Measurements from ENCODE around the gene GPR42. TPM values are rescaled to one million over a fixed set of nuclear protein-coding genes. Genes with fewer than 3 reads are reported as not detected.

Gene GPR42
- total RNA-seq, 4 donors from 2014 or later: not detected

DNA sequence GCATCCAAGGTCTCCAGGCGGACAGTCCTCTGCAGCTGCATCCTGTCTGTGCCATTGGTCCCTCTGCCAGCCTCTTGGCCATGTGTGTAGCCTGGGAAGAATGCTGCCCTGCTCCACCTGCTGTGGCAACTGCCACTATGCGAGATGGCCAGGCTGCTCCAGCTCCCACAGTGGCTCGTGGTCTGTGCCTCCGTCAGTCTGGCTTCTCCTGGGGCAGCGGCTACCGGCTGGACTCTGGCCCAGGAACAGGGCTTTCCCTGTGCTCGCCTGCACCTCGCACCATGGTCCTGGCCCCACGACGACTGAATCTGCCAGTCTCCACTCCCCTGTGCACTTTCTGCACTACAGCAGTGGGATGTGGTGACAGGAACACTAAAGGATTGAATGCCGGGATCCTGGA lies 50.5 kb downstream of the GPR42 start:
- intact Hi-C loops (cut with DNase I; ENCODE audit: low total_unique reads): no loop called here
- no peak overlapping the region for H3K4me3 ChIP-seq (ENCODE audit: low read depth, poor library complexity, severe bottlenecking)
- DNase-seq (ENCODE audit: low spot score in 2 of 2): no peak
- WGBS, 2 donors: 73 to 77% methylated on average over 11 of the region's 11 CpGs
- TF ChIP-seq POLR2A (IDR thresholded peaks at IDR 0.05) (no peak), CTCF (IDR thresholded peaks at IDR 0.05) (no peak)

Small RNAs within 50 kb of the gene (microRNA-seq; reads per million reads assigned to microRNA genes)
- gene MIR5196 (ENCODE audit: borderline number of aligned reads in 1 of 2, borderline replicate concordance in 2 of 2): 0 reads per million in 2 donors

Other genes starting within 250 kb of the GPR42 start
- gene LGI4, start 236.0 kb upstream of the GPR42 start, total RNA-seq: 10 to 100 TPM in 1 of 4 donors, 1 to 10 TPM in 3; 4.3 to 19.4 (median 8.9) TPM
- gene FXYD1, start 232.2 kb upstream of the GPR42 start, total RNA-seq: 10 to 100 TPM in 1 of 4 donors, 1 to 10 TPM in 2, not detected in 1; 5.5 to 20.9 (median 6.5) TPM
- gene FXYD7, start 227.8 kb upstream of the GPR42 start, total RNA-seq: 1 to 10 TPM in 1 of 4 donors, not detected in 3; 1.3 TPM
- gene FXYD5, start 216.3 kb upstream of the GPR42 start, total RNA-seq: 10 to 100 TPM; 41.4 to 59.8 (median 57.7) TPM
- not detected for gene FAM187B, start 142.3 kb upstream of the GPR42 start, total RNA-seq
- 100 to 1,000 TPM in 1 of 4 donors, 10 to 100 TPM in 3; 79.0 to 115 (median 84.5) TPM for gene LSR, start 122.1 kb upstream of the GPR42 start, total RNA-seq
- 100 to 1,000 TPM in 3 of 4 donors, 10 to 100 TPM in 1; 95.9 to 126 (median 120) TPM for gene USF2, start 102.1 kb upstream of the GPR42 start, total RNA-seq
- not detected for gene HAMP, start 88.5 kb upstream of the GPR42 start, total RNA-seq
- under 1 TPM in 1 of 4 donors, not detected in 3; 0.10 TPM for gene MAG, start 78.9 kb upstream of the GPR42 start, total RNA-seq
- 1 to 10 TPM in 1 of 4 donors, under 1 TPM in 1, not detected in 2; 0.91 to 4.2 TPM for gene CD22, start 41.9 kb upstream of the GPR42 start, total RNA-seq
- gene FFAR1, start 23.2 kb upstream of the GPR42 start, total RNA-seq: not detected
- not detected for gene FFAR3, start 12.6 kb upstream of the GPR42 start, total RNA-seq
- 1 to 10 TPM in 1 of 4 donors, under 1 TPM in 2, not detected in 1; 0.49 to 1.1 (median 0.55) TPM for gene FFAR2, start 77.2 kb downstream of the GPR42 start, total RNA-seq
- gene KRTDAP, start 119.4 kb downstream of the GPR42 start, total RNA-seq: over 10,000 TPM; 10,097 to 21,423 (median 15,501) TPM
- 1,000 to 10,000 TPM; 5,221 to 8,616 (median 5,967) TPM for gene DMKN, start 142.6 kb downstream of the GPR42 start, total RNA-seq
- 1,000 to 10,000 TPM; 1,839 to 3,070 (median 2,379) TPM for gene SBSN, start 157.2 kb downstream of the GPR42 start, total RNA-seq
- 1 to 10 TPM; 6.0 to 7.3 (median 6.2) TPM for gene GAPDHS, start 162.4 kb downstream of the GPR42 start, total RNA-seq
- gene TMEM147, start 174.6 kb downstream of the GPR42 start, total RNA-seq: 100 to 1,000 TPM; 102 to 158 (median 130) TPM
- gene ATP4A, start 192.6 kb downstream of the GPR42 start, total RNA-seq: not detected
- not detected for gene PMIS2, start 215.1 kb downstream of the GPR42 start, total RNA-seq
- gene HAUS5, start 241.7 kb downstream of the GPR42 start, total RNA-seq: 10 to 100 TPM in 3 of 4 donors, 1 to 10 TPM in 1; 8.9 to 15.7 (median 12.2) TPM